GM23248 (cell line): Measurements from ENCODE around the gene ARF1. TPM values are rescaled to one million over a fixed set of nuclear protein-coding genes. Genes with fewer than 3 reads are reported as not detected.
"Not testable (repeated sequence)": the region's sequence is repeated elsewhere in the genome, so short reads cannot be mapped to it uniquely, and the experiment has no call there.

Experiments
- DNase-seq: peaks from one replicate; pipeline ENCODE4 v3.0.0-alpha.2; 2015
- H2AFZ ChIP-seq: fragments of 200-600 bp; sonication (generic); 2 replicates; pipeline ENCODE4 v1.6.1; 2016; ENCODE audit warnings: antibody characterized with exemption
- H3F3A ChIP-seq: fragments of 200-600 bp; sonication (generic); 2 replicates; pipeline ENCODE4 v1.6.1; 2016; ENCODE audit warnings: mild to moderate bottlenecking, antibody characterized with exemption, mixed run types; ENCODE audit not compliant: insufficient read depth
- H3K27ac ChIP-seq: fragments of 200-600 bp; sonication (generic); 2 replicates; pipeline ENCODE4 v1.5.1; 2016; ENCODE audit warnings: mild to moderate bottlenecking
- H3K27me3 ChIP-seq: fragments of 200-600 bp; sonication (generic); replicated peaks from 2 replicates; pipeline ENCODE4 v1.6.1; 2016; ENCODE audit warnings: mild to moderate bottlenecking; ENCODE audit not compliant: insufficient read depth
- H3K36me3 ChIP-seq: fragments of 200-600 bp; sonication (generic); 2 replicates; pipeline ENCODE4 v1.6.1; 2016; ENCODE audit warnings: low read depth, mild to moderate bottlenecking
- H3K4me1 ChIP-seq: fragments of 200-600 bp; sonication (generic); 2 replicates; pipeline ENCODE4 v1.6.1; 2016; ENCODE audit warnings: mild to moderate bottlenecking; ENCODE audit not compliant: insufficient read depth
- H3K4me2 ChIP-seq: fragments of 200-600 bp; sonication (generic); one replicate; pipeline ENCODE4 v1.6.1; 2016; ENCODE audit warnings: mild to moderate bottlenecking; ENCODE audit not compliant: unreplicated experiment
- H3K4me3 ChIP-seq: fragments of 200-600 bp; sonication (generic); 2 replicates; pipeline ENCODE4 v1.5.1; 2016; ENCODE audit warnings: mild to moderate bottlenecking
- H3K79me2 ChIP-seq: fragments of 200-600 bp; sonication (generic); 2 replicates; pipeline ENCODE4 v1.6.1; 2016; ENCODE audit warnings: mild to moderate bottlenecking; ENCODE audit not compliant: insufficient read depth
- H3K9ac ChIP-seq: fragments of 200-600 bp; sonication (generic); 2 replicates; pipeline ENCODE4 v1.6.1; 2016; ENCODE audit warnings: mild to moderate bottlenecking
- H3K9me2 ChIP-seq: fragments of 200-600 bp; sonication (generic); 2 replicates; pipeline ENCODE4 v1.6.1; 2016; ENCODE audit warnings: mixed run types, mild to moderate bottlenecking, moderate library complexity; ENCODE audit not compliant: insufficient read depth
- H3K9me3 ChIP-seq: fragments of 200-600 bp; sonication (generic); one replicate; pipeline ENCODE4 v1.6.1; 2017; ENCODE audit warnings: low read depth
- H4K20me1 ChIP-seq: fragments of 200-600 bp; sonication (generic); 2 replicates; pipeline ENCODE4 v1.6.0; 2016; ENCODE audit not compliant: insufficient read depth
- EZH2 ChIP-seq: fragments of 200-600 bp; sonication (generic); IDR thresholded peaks from 2 replicates; pipeline ENCODE4 v1.6.1; 2018; ENCODE audit warnings: antibody characterized with exemption, mild to moderate bottlenecking; ENCODE audit not compliant: insufficient read depth, poor library complexity, severe bottlenecking
- EZH2phosphoT487 ChIP-seq: fragments of 200-600 bp; sonication (generic); IDR thresholded peaks from 2 replicates; pipeline ENCODE4 v1.6.1; 2018; ENCODE audit warnings: antibody characterized with exemption, moderate library complexity, mild to moderate bottlenecking, low read depth; ENCODE audit not compliant: insufficient read depth
- WGBS, 2 experiments: methylation state at CpG; one replicate each; pipeline ENCODE4 v1.1.6; 2015 to 2017; ENCODE audit warnings: low lambda C conversion rate in 2 of 2, low coverage in 1 of 2; ENCODE audit errors: missing lambda C conversion rate in 2 of 2; 5-methylcytosine and 5-hydroxymethylcytosine counted together
- in situ Hi-C: fragments of 300-500 bp; cut with MboI; formaldehyde crosslinking; loops from 2 replicates; pipeline ENCODE4 v1.15.0; 2020
- polyA plus RNA-seq: library from polyadenylated mRNA; unstranded; fragments of >200 nt; fragmentation: Nextera tagmentation; extraction: Ambion mirVana; gene quantifications from 2 replicates; pipeline ENCODE4 v1.2.1, GENCODE V29; 2016
- total RNA-seq: library from RNA; depleted of rRNA; stranded (reverse); fragments of >200 nt; shearing (Covaris generic); gene quantifications from 2 replicates; pipeline ENCODE4 v1.2.3, GENCODE V29; 2014

ARF1 gene
- total and polyA plus RNA-seq, 2 experiments from 2014 or later, result 292 to 656 TPM

DNA sequence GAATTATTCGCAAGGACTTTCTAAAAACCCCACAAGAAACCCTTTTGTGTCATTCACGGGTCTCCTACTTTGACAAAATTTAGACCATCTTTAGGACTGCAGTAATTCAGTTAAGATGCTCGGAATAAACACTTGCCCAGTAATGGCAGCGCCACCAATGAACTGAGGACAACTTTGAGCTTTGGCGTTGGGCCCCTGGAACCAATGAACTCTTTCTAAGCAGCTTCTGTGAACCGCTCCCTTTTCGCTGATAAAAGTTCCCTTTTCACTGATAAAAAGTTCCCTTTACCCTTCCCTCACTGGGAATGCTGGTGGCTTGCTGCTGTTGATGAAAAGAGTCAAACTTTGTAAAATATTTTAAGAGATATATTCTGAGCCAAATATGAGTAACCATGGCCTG lies 28.0 kb downstream of the ARF1 start:
- Histone ChIP-seq H3K9ac (no peak overlapping the region; the same call in 1 of the 2 replicates), H2AFZ (peak overlapping the region; percentile 98; the same call in 1 of the 2 replicates), H3K27ac (no peak overlapping the region), H3K9me3 (no peaks in the 10 kb centered on the region), H3K79me2 (peaks cover 28% of the 10 kb centered on the region), H3F3A (no peaks in the 10 kb centered on the region), H3K4me1 (0 out of 2 replicates have a peak, but pooled peaks cover 4% of the 10 kb centered on the region), H4K20me1 (no peaks in the 10 kb centered on the region), H3K36me3 (no peaks in the 10 kb centered on the region), H3K4me3 (no peak overlapping the region), H3K27me3 (no peaks in the 10 kb centered on the region), H3K9me2 (no peaks in the 10 kb centered on the region), H3K4me2 (peak overlapping the region; percentile 82)
- no peak for TF ChIP-seq EZH2phosphoT487
- TF ChIP-seq EZH2, result no peak
- DNase-seq, result no peak
- WGBS, 2 experiments, result 83 to 85% methylated on average over 7 of the region's 7 CpGs
- in situ Hi-C loops, result no loop called here

DNA sequence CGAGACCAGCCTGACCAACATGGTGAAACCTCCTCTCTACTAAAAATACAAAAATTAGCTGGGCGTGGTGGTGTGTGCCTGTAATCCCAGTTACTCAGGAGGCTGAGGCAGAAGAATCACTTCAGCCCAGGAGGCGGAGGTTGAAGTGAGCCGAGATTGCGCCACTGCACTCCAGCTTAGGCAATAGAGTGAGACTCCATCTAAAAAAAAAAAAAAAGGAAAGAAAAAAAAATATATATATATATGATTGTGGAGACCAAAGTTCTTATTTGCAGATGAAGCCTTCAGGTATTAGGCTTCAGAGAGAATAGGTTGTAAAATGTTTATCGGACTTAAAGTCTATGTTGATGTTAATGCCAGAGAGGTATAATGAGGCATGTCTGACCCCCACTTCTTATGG lies 28.8 kb downstream of the ARF1 start:
- H3K9me2 ChIP-seq, in situ Hi-C loops, H3F3A ChIP-seq, H4K20me1 ChIP-seq, H3K4me3 ChIP-seq, H3K9ac ChIP-seq, H3K27ac ChIP-seq, H2AFZ ChIP-seq, H3K4me1 ChIP-seq, H3K36me3 ChIP-seq, H3K27me3 ChIP-seq, H3K4me2 ChIP-seq, H3K9me3 ChIP-seq, DNase-seq: not testable (repeated sequence)
- WGBS, 2 experiments, result 83 to 84% methylated on average over 6 of the region's 6 CpGs
- peaks cover 28% of the 10 kb centered on the region for H3K79me2 ChIP-seq

DNA sequence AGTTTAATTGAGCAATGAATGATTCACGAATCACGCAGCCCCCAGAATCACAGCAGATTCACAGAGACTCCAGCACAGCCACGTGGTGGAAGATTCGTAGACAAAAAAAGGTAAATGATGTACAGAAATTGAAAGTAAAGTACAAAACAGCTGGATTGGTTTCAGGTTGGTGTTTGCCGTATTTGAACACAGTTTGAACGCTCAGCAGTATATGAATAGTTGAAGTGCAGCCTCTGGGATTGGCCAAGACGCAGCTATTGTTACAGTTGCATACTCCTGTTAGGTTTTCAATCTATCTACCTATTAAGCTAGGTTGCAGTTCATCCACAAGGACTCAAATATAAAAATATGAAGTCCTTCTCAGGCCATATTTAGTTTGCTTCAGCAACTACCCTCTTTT lies 29.7 kb downstream of the ARF1 start:
- Histone ChIP-seq H3K27ac (no peak overlapping the region), H3K4me3 (no peak overlapping the region), H3K9ac (no peak overlapping the region), H2AFZ (no peak overlapping the region), H3K79me2 (peaks cover 25% of the 10 kb centered on the region), H3K27me3 (no peaks in the 10 kb centered on the region), H3K4me1 (0 out of 2 replicates have a peak, but pooled peaks cover 4% of the 10 kb centered on the region), H3K4me2 (no peak overlapping the region), H3F3A (no peaks in the 10 kb centered on the region), H3K36me3 (no peaks in the 10 kb centered on the region), H3K9me2 (no peaks in the 10 kb centered on the region), H3K9me3 (no peaks in the 10 kb centered on the region), H4K20me1 (no peaks in the 10 kb centered on the region)
- TF ChIP-seq EZH2 (no peak), EZH2phosphoT487 (no peak)
- 87 to 88% methylated on average over 7 of the region's 7 CpGs for WGBS, 2 experiments
- in situ Hi-C loops, result no loop called here
- DNase-seq, result no peak

DNA sequence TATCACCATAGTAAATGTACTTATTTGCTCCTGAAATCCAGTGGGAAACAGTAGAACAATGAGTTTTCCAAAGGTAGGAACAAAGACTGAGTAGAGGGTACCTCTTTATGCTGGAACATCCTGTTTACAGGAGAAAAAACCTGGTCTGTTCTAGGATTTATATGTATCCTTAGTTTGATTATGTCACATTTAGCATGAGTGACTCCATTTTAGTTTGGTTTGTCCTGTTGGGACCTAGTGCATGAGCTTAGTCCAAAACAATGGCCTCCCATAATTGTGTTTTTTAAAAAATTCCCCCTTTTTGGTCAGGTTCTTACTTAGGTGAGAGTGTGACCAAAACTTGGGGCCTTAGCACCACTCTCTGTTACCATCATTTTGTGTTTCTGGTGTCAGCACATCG lies 30.1 kb downstream of the ARF1 start:
- Histone ChIP-seq H3K9me3 (no peaks in the 10 kb centered on the region), H3K4me2 (no peak overlapping the region), H3K27ac (no peak overlapping the region), H3K79me2 (peaks cover 20% of the 10 kb centered on the region), H3K9me2 (no peaks in the 10 kb centered on the region), H3F3A (no peaks in the 10 kb centered on the region), H3K4me1 (0 out of 2 replicates have a peak, but pooled peaks cover 4% of the 10 kb centered on the region), H3K4me3 (no peak overlapping the region), H3K9ac (no peak overlapping the region), H2AFZ (no peak overlapping the region), H4K20me1 (no peaks in the 10 kb centered on the region), H3K27me3 (no peaks in the 10 kb centered on the region), H3K36me3 (no peaks in the 10 kb centered on the region)
- WGBS, 2 experiments, result 80 to 89% methylated on average over 1 of the region's 1 CpG
- DNase-seq, result no peak
- in situ Hi-C loops, result no loop called here
- TF ChIP-seq EZH2, result no peak
- TF ChIP-seq EZH2phosphoT487, result no peak

DNA sequence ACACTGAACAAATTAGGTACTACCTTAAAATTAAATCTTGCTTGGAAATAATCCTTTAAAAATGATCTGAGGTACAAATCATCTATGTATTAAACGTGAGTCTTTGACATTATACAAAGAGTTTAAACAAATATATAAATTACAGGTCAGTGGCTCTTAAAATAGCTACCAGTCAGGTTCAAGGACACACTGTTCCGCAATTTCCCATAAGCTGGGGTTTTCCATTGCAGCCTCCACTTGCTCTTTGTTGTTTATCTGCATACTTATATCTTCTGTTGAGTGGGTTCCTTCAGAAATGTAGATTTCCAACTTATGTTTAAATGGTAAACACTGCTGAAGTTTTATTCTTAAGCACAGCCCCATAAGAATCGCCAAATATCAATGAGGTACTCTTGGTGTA lies 32.3 kb downstream of the ARF1 start:
- H3K79me2 ChIP-seq, result 0 out of 2 replicates have a peak, but pooled peaks cover 5% of the 10 kb centered on the region
- no peaks in the 10 kb centered on the region for H3K27me3 ChIP-seq
- H3K9me2 ChIP-seq, result no peaks in the 10 kb centered on the region
- no peak for TF ChIP-seq EZH2
- TF ChIP-seq EZH2phosphoT487, result no peak
- no peaks in the 10 kb centered on the region; the same call in 1 of the 2 replicates for H3K4me1 ChIP-seq
- no peak overlapping the region for H3K4me3 ChIP-seq
- H3K9ac ChIP-seq, result no peak overlapping the region
- H4K20me1 ChIP-seq, result no peaks in the 10 kb centered on the region
- DNase-seq, result no peak
- 0 out of 2 replicates have a peak, but pooled peaks cover under 1% of the 10 kb centered on the region for H3F3A ChIP-seq
- H3K27ac ChIP-seq, result no peak overlapping the region
- H3K9me3 ChIP-seq, result no peaks in the 10 kb centered on the region
- in situ Hi-C loops, result no loop called here
- no peak overlapping the region for H3K4me2 ChIP-seq
- H2AFZ ChIP-seq, result no peak overlapping the region
- 73 to 75% methylated on average over 3 of the region's 3 CpGs for WGBS, 2 experiments
- no peaks in the 10 kb centered on the region for H3K36me3 ChIP-seq
